OCI-M1 (cell line): Measurements from ENCODE around the gene ERCC2.
"Not testable (repeated sequence)": the region's sequence is repeated elsewhere in the genome, so short reads cannot be mapped to it uniquely, and the experiment has no call there.

Source experiments
- DNase-seq: peaks from one replicate; lab custom pipeline; 2025; lab: John Stamatoyannopoulos, UW

ERCC2 gene

GRCh38 chr19:45370410-45371204 is at the start of gene ERCC2:
Gene ERCC2 (minus strand): TSS chr19:45370573. CDS start chr19:45370540, 33 bp downstream.
- peak; percentile 99 for DNase-seq

- DNase-seq = no peak
Measured at GRCh38 chr19:45419895-45420294, 49.5 kb upstream of the ERCC2 start.

GRCh38 chr19:45419396-45419795 is 49.0 kb upstream of the ERCC2 start:
- DNase-seq = no peak

GRCh38 chr19:45418802-45419201 is 48.4 kb upstream of the ERCC2 start:
- no peak for DNase-seq

- DNase-seq = no peak
Measured at GRCh38 chr19:45417151-45417550, 46.8 kb upstream of the ERCC2 start.

GRCh38 chr19:45414468-45414867 is 44.1 kb upstream of the ERCC2 start:
- no peak for DNase-seq

GRCh38 chr19:45413497-45413896 is 43.1 kb upstream of the ERCC2 start:
- DNase-seq = no peak

- not testable (repeated sequence) for DNase-seq
Measured at GRCh38 chr19:45410330-45410729, 40.0 kb upstream of the ERCC2 start.

- no peak for DNase-seq
Measured at GRCh38 chr19:45409557-45409920, 39.2 kb upstream of the ERCC2 start.

- no peak for DNase-seq
Measured at GRCh38 chr19:45408830-45409556, 38.6 kb upstream of the ERCC2 start.

- DNase-seq = no peak
Measured at GRCh38 chr19:45408121-45408520, 37.7 kb upstream of the ERCC2 start.

GRCh38 chr19:45407585-45407984 is 37.2 kb upstream of the ERCC2 start:
- DNase-seq = not testable (repeated sequence)

- no peak for DNase-seq
Measured at GRCh38 chr19:45407091-45407375, 36.7 kb upstream of the ERCC2 start.

GRCh38 chr19:45406226-45407090 is 36.1 kb upstream of the ERCC2 start, which contains the start of gene POLR1G:
Gene POLR1G (plus strand): TSS chr19:45406644. CDS start chr19:45406697, 53 bp downstream.
- peak; percentile 97 for DNase-seq

GRCh38 chr19:45405435-45406225 is 35.3 kb upstream of the ERCC2 start:
- DNase-seq = peak; percentile 97

- no peak for DNase-seq
Measured at GRCh38 chr19:45404557-45405434, 34.4 kb upstream of the ERCC2 start, which contains the start of gene PPP1R13L. Gene PPP1R13L (minus strand): TSS chr19:45405069. CDS start chr19:45398318, 6,751 bp downstream.

- peak; percentile 76 for DNase-seq
Measured at GRCh38 chr19:45403781-45404556, 33.6 kb upstream of the ERCC2 start.

GRCh38 chr19:45403272-45403671 is 32.9 kb upstream of the ERCC2 start:
- no peak for DNase-seq

- DNase-seq = no peak
Measured at GRCh38 chr19:45402298-45403061, 32.1 kb upstream of the ERCC2 start.
